Suppressor macrophage (primary cell): ENCODE results near the gene BRF1.

Experiments
- DNase-seq, 4 experiments: peaks; one replicate each; pipeline ENCODE4 v3.0.0-alpha.2; 2020 to 2022

The BRF1 gene

DNA sequence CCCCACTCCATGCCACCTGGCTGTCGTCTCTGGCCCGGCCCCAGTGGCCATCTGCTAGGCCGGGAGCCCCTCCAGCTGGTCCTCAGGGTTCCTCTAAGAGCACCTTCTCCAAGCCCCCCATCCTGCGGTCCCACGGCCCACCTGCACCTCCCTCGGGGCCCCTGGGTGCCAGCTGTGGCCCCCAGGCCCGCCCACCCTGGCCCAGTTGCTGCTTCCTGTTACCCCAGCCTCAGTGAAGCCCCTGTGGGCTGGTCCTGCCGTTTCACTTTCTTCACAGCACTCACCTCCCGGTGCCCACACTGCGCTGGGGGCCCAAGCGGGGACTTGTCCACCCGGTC, 92.1 kb downstream of the BRF1 start:
- no peak for DNase-seq

- DNase-seq = no peak
Observed at GRCh38 chr14:105207996-105208737, 92.6 kb downstream of the BRF1 start.

DNA sequence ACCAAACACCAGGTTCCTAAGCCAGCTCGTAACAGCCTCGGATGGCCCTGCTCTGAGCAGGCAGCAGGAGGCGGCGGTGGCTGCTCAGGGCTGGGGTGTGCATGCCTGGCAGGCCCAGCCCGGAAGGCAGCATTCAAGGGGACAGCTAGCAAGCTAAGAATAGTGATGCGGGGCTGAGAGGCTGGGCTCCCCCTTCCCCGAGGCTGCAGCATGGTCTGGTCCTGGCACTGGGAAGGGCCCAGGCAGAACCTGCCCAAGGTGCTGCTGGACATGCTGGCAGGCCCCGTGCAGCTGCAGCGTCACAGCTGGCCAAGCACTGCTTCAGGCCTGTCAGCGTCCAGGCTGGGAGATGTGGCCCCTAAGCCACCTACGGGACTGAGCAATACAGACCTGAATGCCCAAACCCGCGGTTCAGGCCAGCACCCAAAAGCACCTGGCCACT, 93.3 kb downstream of the BRF1 start:
- no peak for DNase-seq

DNA sequence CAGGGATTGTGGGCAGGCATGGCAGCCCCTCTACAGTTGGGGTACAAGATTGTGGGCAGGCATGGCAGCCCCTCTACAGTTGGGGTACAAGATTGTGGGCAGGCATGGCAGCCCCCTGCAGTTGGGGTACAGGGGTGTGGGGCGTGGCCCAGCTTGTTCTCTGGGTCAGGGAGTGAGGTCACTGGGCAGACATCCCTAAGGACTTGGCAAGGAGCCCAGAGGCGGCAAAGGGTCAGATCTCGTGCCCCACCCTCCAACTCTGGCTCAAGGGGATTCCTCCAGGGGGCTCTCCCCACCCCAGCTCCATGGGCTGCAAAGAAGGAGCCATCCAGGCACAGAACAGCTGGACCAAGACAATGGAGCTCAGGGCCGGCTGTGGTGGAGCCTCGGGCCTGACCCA, 93.9 kb downstream of the BRF1 start:
- DNase-seq = no peak

DNA sequence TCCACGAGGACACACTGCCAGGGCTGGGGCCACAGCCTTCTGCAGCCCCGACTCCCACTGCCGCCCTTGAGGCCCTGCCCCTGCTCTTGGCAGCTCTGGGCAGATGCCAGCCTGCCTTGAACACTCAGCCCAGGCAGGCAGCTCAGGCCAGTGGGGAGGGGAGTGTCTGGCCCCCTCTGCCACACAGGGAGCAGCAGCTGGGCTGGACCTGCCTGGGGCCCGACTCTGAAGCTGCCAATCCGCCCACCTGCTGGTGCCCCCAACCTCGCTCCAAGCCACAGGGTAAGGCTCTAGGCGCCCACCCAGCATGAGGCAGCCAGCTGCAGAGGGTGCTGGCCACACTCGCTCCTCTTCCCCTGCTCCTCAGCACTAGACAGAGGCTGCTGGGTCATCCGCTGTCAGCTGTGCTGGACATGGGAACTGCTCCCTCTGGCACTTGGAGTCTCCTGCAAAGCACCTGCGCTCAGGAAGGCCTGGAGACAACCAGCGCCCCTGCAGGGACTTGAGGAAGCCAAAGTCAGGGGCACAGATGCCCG, 95.1 kb downstream of the BRF1 start:
- DNase-seq = no peak

DNA sequence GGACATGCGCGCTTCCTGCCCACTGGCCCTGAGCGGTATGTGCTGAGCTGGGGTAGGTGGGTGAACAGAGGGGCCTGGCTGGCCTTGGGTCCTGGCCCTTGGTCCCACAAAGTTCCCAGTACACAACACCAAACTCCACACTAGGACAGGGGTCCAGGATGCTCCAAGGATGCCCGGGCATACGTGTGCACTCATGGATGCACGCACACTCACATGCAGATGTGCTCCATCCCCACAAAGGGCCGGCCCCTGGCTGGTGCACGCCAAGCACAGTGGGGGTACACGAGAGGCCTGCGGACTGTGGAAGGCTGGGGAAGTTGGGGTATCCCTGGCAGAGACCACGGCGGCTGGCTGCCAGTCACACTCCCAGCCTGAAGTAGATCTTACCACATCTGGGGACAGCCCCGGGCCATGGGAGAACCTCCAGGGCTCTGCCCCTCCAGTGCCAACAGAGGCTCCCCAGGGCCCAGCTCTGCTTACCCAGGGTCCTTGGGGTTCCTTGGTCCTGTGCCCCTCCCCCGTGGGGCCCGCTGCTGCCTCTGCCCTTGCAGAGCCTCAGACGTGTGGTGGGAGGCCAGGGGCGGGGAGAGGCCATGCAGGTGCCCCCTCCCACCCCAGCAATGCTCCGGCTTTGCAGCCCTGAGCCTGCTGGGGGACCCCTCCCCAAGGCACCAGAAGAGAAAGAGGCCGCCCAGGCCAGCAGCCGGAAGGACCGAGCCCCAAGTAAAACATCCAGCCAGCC, 95.7 kb downstream of the BRF1 start:
- DNase-seq = no peak

GRCh38 chr14:105204206-105204930, 96.4 kb downstream of the BRF1 start:
- DNase-seq = no peak

DNA sequence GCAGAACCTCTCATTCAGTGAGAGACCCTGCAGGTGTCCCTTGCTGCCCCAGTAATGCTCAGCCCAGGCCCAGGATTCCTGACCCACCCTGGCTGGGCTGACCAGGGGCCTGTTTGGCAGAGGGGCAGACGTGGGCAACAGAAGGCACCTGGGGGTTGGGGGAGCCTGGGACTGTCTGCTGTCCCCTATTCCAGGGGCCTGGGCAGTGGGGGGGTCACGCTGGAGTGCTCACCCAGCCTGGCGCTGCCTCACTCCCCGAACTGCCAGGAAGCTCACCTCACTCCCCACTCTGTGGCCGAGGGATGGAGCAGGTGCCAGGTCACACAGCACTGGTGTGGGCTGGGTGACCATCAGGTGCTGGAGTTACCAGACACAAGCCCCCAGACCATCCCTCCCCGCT, 97.1 kb downstream of the BRF1 start:
- DNase-seq = no peak

GRCh38 chr14:105203057-105203531, 97.7 kb downstream of the BRF1 start:
- peak; percentile 69 to 89 (median 82) for DNase-seq

DNA sequence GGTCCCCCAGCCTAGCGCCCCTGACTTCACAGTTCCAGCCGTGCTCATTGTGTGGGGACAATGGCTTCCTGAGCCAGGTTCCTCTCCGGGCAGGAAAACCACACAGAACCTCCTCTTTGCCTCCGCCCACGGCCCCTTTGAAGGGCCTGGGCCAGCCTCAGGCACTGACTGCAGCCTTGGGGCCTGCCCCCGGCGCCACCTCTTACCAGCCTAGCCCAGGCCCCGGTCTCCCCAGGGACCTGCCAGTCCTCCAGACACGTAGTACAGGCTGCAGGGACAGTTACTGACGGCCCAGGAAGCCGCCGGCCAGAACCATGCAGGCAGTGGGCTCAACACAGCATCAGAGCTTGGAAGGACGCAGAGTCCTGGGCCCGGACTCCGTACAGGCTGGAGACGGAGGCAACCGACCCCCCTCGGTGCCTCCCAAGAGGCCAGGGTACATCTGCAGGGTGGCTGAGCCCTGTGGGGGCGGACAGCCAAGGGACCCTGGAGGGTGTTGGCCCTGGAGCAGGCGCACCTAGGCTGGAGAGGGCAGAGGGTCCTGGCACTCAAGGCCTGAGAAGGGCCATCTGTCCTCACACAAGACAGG, 98.8 kb downstream of the BRF1 start:
- DNase-seq = peak; percentile 86 to 92 (median 90)

DNA sequence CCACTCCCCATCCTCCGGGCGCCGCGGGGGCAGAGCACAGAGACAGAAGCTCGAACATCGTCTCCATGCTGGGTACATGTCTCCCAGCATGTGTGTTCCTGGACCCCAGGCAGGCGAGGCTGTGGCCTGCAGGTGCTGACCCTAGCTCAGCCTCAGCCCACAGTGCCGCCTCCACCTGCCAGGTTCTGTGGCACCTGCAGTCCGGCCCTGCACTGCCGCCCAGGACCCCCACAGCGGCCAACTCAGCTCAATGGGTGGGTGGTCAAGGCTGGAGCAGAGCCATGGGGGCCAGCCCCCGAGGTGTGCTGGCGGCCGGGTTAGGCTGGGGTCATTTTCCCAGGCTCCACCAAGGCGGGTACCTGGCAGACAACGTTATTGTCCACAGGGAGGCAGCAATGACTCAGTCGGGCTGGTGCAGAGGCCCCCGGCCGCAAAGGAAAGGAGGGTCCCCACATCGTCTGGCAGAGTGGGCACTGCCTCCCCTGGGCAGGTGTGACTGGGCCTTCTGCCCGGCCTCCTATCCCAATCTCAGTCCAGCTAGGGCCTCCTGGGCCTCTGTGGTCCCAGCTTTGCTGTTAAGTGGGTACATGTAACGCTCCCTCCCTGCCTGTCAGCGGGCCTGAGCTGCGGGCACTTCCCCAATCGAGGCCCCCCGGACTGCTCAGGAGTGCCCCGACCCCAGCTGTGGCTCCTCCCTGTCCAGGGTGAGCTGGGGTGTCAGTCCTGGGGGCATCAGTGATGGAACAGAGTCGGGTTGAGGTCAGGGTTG, 99.5 kb downstream of the BRF1 start:
- DNase-seq = no peak

DNA sequence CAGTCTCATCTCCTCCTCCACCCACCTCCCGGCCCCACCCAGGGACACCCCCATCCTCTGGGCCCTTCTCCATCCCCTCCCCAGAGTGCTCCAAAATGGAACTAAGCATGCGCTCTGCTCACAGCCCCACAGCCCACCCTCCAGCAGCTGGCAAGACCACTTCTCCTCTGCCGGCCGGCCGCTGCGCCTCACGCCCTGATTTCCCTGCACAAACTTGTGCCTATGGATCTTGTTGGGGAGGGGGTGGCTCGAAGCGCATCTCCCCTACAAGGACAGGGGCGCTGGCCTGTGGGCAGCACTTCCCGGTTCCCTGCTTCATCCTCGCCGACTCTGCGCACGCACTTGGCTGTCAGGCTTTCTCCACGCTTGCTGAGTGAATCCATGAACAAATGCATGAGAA, 100.2 kb downstream of the BRF1 start:
- no peak for DNase-seq

- DNase-seq = no peak
Observed at GRCh38 chr14:105200074-105200473, 100.7 kb downstream of the BRF1 start.

DNA sequence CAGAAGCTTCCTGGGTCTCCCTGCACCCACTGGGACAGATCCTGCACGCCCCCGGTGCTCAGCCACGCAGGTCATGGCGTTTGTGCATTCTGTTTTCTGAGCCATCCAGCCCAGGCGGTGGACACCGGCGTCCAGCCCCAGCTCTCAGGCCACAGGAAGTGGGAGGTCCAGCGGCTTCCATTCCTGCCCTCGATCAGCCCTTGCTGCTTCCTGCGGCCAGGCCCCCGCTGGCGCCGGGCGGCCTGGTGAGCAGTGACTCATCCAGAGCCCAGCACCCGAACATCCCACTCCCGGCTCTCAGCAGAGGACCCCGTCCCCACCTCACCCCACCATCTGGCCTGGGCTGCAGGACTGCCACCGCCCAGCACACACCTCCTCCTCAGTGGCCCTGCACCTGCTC, 101.7 kb downstream of the BRF1 start:
- DNase-seq = peak in 2 of 4 experiments; percentile 30 to 50

GRCh38 chr14:105198588-105198987, 102.2 kb downstream of the BRF1 start:
- DNase-seq = no peak

GRCh38 chr14:105197211-105197641, 103.6 kb downstream of the BRF1 start:
- DNase-seq = peak; percentile 70 to 81 (median 76)

DNA sequence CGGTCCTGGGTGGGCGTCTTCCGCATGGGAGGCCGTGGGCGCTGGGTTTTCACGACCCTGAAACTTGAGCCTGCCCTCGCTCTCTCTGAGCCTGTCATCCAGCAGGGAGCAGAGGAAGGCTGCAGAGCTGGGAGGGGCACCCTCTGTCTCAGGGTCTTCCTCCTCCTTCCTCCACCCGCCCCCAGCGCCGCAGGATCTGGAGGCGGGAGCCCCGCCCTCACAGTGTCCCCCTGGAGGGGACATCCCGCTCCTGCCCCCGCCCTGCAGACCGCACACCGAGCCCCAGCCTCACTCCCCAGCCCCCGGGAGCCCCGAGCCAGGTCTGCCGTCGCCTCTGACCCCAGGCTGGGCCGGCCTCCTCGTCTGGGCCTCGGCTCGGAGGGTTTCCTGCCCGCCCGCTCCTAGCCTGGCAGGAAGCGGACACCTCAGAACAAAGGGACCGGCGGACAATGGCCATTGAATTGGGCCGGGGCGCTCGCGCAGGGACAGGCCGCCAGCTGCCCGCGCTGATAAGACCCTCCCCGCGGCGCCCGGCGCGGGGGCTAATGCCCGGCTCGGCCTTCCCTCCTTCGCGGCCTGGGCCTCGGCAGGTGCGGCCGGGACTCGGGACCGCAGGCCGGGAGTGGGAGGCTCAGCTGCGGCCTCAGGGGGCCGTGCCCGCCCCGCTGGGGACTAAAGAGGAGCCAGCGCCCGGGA, 104.4 kb downstream of the BRF1 start:
- no peak for DNase-seq

DNA sequence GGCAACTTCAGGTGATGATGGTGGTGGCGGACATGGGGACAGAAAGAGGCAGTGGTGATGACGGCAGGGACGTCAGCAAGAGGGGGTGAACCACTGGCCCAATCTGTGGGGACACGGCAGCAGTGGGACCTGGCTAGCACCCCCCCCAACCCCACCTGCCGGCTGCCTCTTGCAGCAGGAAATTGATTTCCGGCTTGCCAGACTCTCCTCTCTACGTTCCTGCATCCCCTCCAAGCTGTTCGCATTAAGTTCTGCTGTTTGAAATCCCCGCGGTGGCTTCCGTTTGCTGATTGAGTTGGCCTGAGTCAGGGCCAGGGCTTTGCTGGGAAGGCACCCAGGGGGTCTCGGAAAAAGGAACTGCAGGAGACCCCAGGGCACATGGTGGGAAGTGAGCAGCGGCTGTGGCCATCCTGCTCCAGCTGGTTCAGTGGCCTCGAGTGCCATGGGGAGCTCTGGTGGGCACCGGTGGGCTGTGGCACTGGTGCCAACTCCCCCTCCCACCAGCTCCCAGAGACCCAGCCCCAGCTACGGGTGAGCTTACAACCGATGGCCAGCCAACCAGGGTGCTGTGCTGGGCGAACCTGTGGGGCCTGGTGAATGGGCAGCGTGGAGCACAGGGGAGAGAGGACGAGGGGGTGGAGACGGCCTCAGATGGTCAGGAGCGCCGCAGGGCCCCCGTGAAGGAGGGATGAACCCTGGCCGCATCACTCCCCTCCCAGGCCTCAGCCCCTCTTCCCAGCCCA, 105.1 kb downstream of the BRF1 start:
- peak in 1 of 4 experiments; percentile 28 for DNase-seq

DNA sequence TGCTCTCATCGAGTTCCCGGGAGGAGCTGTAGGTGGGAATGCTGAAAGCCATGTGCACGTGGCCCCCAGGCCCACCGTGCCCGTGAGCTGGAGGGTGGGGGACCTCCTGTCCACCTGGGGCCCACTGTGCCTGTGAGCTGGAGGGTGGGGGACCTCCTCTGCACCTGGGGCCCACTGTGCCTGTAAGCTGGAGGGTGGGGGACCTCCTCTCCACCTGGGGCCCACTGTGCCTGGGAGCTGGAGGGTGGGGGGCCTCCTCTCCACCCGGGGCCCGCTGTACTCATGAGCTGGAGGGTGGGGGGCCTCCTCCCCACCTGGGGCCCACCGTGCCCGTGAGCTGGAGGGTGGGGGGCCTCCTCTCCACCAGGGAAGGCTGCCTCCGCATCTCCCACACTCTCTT, 105.8 kb downstream of the BRF1 start:
- no peak for DNase-seq
